Stomach (tissue), 4 donors: Measurements from ENCODE around the gene GLMP.

Experiments
- EP300 ChIP-seq: sonication (generic); formaldehyde crosslinking; IDR thresholded peaks from one replicate; pipeline ENCODE4 v1.6.1; 2017; ENCODE audit warnings: antibody characterized with exemption
- POLR2A ChIP-seq, 4 donors: fragments of 450-650 bp; IDR thresholded peaks; one replicate each; pipeline ENCODE4 v1.6.1; 2016; ENCODE audit warnings: antibody characterized with exemption in 4 of 4, control low read depth in 2 of 4, mild to moderate bottlenecking in 1 of 4, moderate library complexity in 1 of 4
- POLR2AphosphoS5 ChIP-seq, 3 donors: sonication (generic); formaldehyde crosslinking; IDR thresholded peaks; one replicate each; pipeline ENCODE4 v1.6.1; 2016; ENCODE audit warnings: antibody characterized with exemption in 3 of 3
- TF ChIP-seq, protein P1 (sequence below), 7 experiments: fragments of 450-650 bp in 4 of 7; fragments of 200-600 bp in 3 of 7; sonication (generic) in 3 of 7; IDR thresholded peaks; one replicate each; pipeline ENCODE4 v1.5.1; 2016 to 2019; ENCODE audit warnings: antibody characterized with exemption in 7 of 7, control low read depth in 2 of 7, mild to moderate bottlenecking in 1 of 7

DNA sequence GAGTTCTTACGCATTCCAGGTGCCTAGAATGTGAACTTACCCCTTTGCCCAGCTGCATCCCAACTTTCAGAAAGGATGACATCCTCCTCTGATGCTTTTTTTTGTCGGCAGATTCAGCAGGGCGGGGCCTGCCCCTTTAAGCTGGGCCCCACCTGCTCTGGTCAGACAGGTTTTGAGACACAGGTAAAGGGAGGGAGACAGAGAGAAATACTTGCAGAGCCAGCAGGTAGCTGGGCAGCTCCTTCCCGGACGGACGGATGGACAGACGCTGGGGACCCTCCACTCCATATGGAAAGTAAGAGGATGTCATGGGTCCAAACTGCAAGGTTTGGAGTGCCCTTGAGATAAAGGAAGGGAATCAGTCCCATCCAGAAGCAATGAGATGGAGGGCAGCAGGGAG, 11.4 kb downstream of the GLMP start, which contains the start of gene TMEM79:
- TF ChIP-seq, protein P1, sequence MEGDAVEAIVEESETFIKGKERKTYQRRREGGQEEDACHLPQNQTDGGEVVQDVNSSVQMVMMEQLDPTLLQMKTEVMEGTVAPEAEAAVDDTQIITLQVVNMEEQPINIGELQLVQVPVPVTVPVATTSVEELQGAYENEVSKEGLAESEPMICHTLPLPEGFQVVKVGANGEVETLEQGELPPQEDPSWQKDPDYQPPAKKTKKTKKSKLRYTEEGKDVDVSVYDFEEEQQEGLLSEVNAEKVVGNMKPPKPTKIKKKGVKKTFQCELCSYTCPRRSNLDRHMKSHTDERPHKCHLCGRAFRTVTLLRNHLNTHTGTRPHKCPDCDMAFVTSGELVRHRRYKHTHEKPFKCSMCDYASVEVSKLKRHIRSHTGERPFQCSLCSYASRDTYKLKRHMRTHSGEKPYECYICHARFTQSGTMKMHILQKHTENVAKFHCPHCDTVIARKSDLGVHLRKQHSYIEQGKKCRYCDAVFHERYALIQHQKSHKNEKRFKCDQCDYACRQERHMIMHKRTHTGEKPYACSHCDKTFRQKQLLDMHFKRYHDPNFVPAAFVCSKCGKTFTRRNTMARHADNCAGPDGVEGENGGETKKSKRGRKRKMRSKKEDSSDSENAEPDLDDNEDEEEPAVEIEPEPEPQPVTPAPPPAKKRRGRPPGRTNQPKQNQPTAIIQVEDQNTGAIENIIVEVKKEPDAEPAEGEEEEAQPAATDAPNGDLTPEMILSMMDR (IDR thresholded peaks at IDR 0.05) = no peak
- TF ChIP-seq EP300 = no peak
- no peak for TF ChIP-seq POLR2AphosphoS5 (IDR thresholded peaks at IDR 0.05)
- TF ChIP-seq POLR2A (IDR thresholded peaks at IDR 0.05) = no peak
